ENCODE results near the gene PIK3AP1.
A peak's percentile ranks its signal among the peaks of the same experiment; 100 is the strongest.
"Not testable (repeated sequence)": the region's sequence is repeated elsewhere in the genome, so short reads cannot be mapped to it uniquely, and the experiment has no call there.

The PIK3AP1 gene

DNA sequence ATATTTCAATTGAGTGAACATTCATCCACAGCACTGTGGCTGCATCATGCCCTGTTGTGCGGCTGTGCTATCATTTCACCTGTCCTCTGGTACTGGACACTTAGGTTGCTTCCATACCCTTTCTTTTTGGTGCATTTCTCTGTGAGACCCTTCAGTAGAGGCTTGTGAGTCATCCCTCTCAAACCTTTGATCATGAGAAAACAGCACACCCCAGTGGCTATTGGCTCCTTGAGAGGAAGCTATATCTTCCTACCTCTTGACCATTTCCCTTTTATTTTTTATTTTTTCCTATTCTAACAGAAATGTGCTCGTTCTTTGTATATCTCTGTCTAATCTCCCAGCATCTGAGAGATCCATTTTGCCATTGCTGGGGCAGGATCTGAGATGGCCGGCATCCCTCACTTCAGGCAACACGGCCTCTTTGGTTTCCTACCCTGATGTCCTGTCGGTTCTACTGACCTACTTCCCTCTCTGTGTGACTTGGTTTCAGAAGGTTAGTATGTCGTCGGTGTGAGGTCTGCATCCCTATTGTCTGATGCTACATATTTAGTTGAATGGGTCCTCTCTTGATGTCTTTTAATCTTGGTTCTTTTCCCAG lies 23.8 kb upstream of the PIK3AP1 start:
- Histone ChIP-seq H4K20me1 (ENCODE audit: insufficient read depth, low read length) (no peaks in the 10 kb centered on the region), H2AFZ (ENCODE audit: low read length) (no peak overlapping the region), H3F3A (ENCODE audit: insufficient read depth, low read length) (no peaks in the 10 kb centered on the region), H3K27me3 (ENCODE audit: insufficient read depth, low read length) (no peaks in the 10 kb centered on the region), H3K9ac (ENCODE audit: low read length) (no peak overlapping the region), H3K9me3 (ENCODE audit: low read length) (no peaks in the 10 kb centered on the region), H3K79me2 (ENCODE audit: insufficient read depth, low read length) (no peaks in the 10 kb centered on the region), H3K4me1 (ENCODE audit: insufficient read depth, low read length, severe bottlenecking) (peaks cover 18% of the 10 kb centered on the region), H3K9me2 (ENCODE audit: low read depth, low read length) (no peaks in the 10 kb centered on the region), H3K27ac (ENCODE audit: low read depth, low read length, poor library complexity, severe bottlenecking) (no peak overlapping the region), H3K4me3 (ENCODE audit: low read depth, low read length, poor library complexity, severe bottlenecking) (no peak overlapping the region), H3K4me2 (ENCODE audit: low read length) (no peak overlapping the region), H3K36me3 (ENCODE audit: insufficient read depth, low read length) (no peaks in the 10 kb centered on the region)
- TF ChIP-seq, protein P1, sequence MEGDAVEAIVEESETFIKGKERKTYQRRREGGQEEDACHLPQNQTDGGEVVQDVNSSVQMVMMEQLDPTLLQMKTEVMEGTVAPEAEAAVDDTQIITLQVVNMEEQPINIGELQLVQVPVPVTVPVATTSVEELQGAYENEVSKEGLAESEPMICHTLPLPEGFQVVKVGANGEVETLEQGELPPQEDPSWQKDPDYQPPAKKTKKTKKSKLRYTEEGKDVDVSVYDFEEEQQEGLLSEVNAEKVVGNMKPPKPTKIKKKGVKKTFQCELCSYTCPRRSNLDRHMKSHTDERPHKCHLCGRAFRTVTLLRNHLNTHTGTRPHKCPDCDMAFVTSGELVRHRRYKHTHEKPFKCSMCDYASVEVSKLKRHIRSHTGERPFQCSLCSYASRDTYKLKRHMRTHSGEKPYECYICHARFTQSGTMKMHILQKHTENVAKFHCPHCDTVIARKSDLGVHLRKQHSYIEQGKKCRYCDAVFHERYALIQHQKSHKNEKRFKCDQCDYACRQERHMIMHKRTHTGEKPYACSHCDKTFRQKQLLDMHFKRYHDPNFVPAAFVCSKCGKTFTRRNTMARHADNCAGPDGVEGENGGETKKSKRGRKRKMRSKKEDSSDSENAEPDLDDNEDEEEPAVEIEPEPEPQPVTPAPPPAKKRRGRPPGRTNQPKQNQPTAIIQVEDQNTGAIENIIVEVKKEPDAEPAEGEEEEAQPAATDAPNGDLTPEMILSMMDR (IDR thresholded peaks at IDR 0.05; ENCODE audit: low read length), result peak; percentile 42
- TF ChIP-seq EZH2 (IDR thresholded peaks at IDR 0.05; ENCODE audit: borderline replicate concordance, low read length), result no peak

DNA sequence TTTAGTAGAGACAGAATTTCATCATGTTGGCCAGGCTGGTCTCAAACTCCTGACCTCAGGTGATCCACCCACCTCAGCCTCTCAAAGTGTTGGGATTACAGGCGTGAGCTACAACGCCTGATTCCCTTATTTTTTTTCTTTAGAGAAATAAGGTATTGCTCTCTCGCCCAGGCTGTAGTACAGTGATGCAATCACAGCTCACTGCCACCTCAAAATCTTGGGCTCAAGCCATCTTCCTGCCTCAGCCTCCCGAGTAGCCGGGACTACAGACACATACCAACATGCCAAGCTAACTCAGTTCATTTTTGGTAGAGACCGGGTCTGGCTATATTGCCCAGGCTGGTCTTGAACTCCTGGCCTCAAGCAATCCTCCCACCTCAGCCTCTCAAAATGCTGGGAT lies 21.2 kb upstream of the PIK3AP1 start:
- H2AFZ ChIP-seq (ENCODE audit: low read length); H4K20me1 ChIP-seq (ENCODE audit: insufficient read depth, low read length); H3K4me1 ChIP-seq (ENCODE audit: insufficient read depth, low read length, severe bottlenecking); H3K9ac ChIP-seq (ENCODE audit: low read length); H3K9me3 ChIP-seq (ENCODE audit: low read length); H3K27ac ChIP-seq (ENCODE audit: low read depth, low read length, poor library complexity, severe bottlenecking); H3F3A ChIP-seq (ENCODE audit: insufficient read depth, low read length); H3K4me3 ChIP-seq (ENCODE audit: low read depth, low read length, poor library complexity, severe bottlenecking); H3K36me3 ChIP-seq (ENCODE audit: insufficient read depth, low read length); H3K9me2 ChIP-seq (ENCODE audit: low read depth, low read length); H3K27me3 ChIP-seq (ENCODE audit: insufficient read depth, low read length); H3K79me2 ChIP-seq (ENCODE audit: insufficient read depth, low read length); H3K4me2 ChIP-seq (ENCODE audit: low read length): not testable (repeated sequence)

DNA sequence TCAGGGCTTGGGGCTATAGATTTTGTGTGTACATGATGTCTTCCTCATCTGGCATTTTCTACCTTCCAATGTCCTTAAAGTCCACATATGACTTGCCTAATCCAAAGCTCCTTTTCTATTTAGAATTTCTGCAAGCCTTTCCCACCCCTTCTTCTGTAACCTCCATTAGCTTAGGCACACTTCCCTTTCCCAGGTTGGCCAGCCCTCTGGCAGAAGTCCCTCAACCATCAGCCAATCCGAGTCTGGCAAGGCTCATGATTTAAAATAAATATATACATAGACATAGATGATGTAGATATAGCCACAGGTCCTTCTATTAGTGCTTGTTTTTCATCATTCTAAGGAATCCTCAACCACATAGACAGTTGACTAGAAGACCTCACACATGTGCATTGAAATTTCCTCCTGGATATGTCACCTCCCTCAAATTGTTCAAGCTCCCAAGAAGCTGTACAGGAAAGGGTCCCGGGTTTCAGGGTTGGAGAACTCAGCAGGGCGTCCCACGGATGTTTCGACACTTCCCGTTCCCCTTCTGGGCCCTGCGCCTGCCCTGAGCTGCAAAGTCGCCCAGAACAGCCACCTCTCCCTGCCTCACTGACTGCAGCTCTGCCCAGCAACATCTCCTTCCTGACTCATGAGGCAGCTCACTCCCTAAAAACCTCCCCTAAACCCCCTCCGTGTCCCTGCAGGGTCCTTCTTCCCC lies 20.4 kb upstream of the PIK3AP1 start:
- H3K9me3 ChIP-seq (ENCODE audit: low read length), result no peaks in the 10 kb centered on the region
- no peaks in the 10 kb centered on the region for H4K20me1 ChIP-seq (ENCODE audit: insufficient read depth, low read length)
- peaks cover 6% of the 10 kb centered on the region for H3K4me1 ChIP-seq (ENCODE audit: insufficient read depth, low read length, severe bottlenecking)
- H3F3A ChIP-seq (ENCODE audit: insufficient read depth, low read length), result no peaks in the 10 kb centered on the region
- H3K36me3 ChIP-seq (ENCODE audit: insufficient read depth, low read length), result no peaks in the 10 kb centered on the region
- H3K27me3 ChIP-seq (ENCODE audit: insufficient read depth, low read length), result no peaks in the 10 kb centered on the region
- no peak overlapping the region for H3K4me3 ChIP-seq (ENCODE audit: low read depth, low read length, poor library complexity, severe bottlenecking)
- H3K9ac ChIP-seq (ENCODE audit: low read length), result no peak overlapping the region
- H3K79me2 ChIP-seq (ENCODE audit: insufficient read depth, low read length), result no peaks in the 10 kb centered on the region
- no peak overlapping the region for H3K27ac ChIP-seq (ENCODE audit: low read depth, low read length, poor library complexity, severe bottlenecking)
- H3K9me2 ChIP-seq (ENCODE audit: low read depth, low read length), result no peaks in the 10 kb centered on the region
- H2AFZ ChIP-seq (ENCODE audit: low read length), result no peak overlapping the region
- TF ChIP-seq, protein P1 (IDR thresholded peaks at IDR 0.05; ENCODE audit: low read length), result no peak
- TF ChIP-seq EZH2 (IDR thresholded peaks at IDR 0.05; ENCODE audit: borderline replicate concordance, low read length), result no peak
- H3K4me2 ChIP-seq (ENCODE audit: low read length), result no peak overlapping the region; the same call in 1 of the 2 replicates

DNA sequence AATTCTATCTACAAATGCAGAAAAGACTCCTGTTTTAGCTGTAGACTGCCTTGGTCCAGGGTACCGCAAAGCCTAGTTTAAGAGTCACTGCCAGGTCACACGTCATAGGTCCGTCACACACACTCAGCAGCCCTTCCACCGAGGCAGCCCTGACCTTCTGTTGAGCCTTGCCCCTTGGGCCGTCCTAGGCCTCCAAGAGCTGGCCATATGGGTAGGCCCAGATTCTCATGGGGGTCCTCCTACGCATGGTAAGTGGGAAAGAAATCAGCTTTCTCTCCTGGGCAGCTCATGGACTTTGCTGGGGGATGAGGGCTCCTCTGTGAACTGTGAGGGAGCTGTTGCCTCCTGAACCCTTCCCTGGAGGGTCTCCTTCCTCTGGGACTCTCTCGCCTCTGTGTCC lies 19.8 kb upstream of the PIK3AP1 start:
- Histone ChIP-seq H3K4me1 (ENCODE audit: insufficient read depth, low read length, severe bottlenecking) (peaks cover 6% of the 10 kb centered on the region), H3K9me2 (ENCODE audit: low read depth, low read length) (no peaks in the 10 kb centered on the region), H3K27me3 (ENCODE audit: insufficient read depth, low read length) (no peaks in the 10 kb centered on the region), H3K27ac (ENCODE audit: low read depth, low read length, poor library complexity, severe bottlenecking) (no peak overlapping the region), H3K9ac (ENCODE audit: low read length) (no peak overlapping the region), H3K4me2 (ENCODE audit: low read length) (no peak overlapping the region), H3K36me3 (ENCODE audit: insufficient read depth, low read length) (no peaks in the 10 kb centered on the region), H3F3A (ENCODE audit: insufficient read depth, low read length) (no peaks in the 10 kb centered on the region), H3K9me3 (ENCODE audit: low read length) (no peaks in the 10 kb centered on the region), H2AFZ (ENCODE audit: low read length) (no peak overlapping the region), H4K20me1 (ENCODE audit: insufficient read depth, low read length) (no peaks in the 10 kb centered on the region), H3K4me3 (ENCODE audit: low read depth, low read length, poor library complexity, severe bottlenecking) (no peak overlapping the region), H3K79me2 (ENCODE audit: insufficient read depth, low read length) (no peaks in the 10 kb centered on the region)
- TF ChIP-seq, protein P1 (IDR thresholded peaks at IDR 0.05; ENCODE audit: low read length), result no peak
- TF ChIP-seq EZH2 (IDR thresholded peaks at IDR 0.05; ENCODE audit: borderline replicate concordance, low read length), result no peak

DNA sequence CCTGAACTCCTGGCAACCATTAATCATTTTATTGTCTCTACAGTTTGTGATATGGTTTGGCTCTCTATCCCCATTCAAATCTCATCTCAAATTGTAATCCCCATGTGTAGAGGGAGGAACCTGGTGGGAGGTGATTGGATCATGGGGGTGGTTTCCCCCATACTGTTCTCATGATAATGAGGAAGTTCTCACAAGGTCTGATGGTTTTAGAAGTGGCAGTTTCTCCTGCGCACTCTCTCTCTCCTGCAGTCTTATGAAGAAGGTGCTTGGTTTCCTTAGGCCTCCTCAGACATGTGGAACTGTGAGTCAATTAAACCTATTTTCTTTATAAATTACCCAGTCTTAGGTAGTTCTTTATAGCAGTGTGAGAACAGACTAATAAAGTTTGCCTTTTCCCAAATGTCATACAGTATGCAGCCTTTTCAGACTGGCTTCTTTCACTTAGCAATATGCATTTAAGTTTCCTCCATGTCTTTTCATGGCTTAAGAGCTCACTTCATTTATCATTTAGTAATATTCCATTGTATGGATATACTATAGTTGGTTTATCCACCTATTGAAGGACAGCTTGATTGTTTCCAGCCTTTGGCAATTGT lies 17.1 kb upstream of the PIK3AP1 start:
- H3K9me2 ChIP-seq (ENCODE audit: low read depth, low read length); H2AFZ ChIP-seq (ENCODE audit: low read length); H3K9ac ChIP-seq (ENCODE audit: low read length); H3K27me3 ChIP-seq (ENCODE audit: insufficient read depth, low read length); H3K4me1 ChIP-seq (ENCODE audit: insufficient read depth, low read length, severe bottlenecking); H4K20me1 ChIP-seq (ENCODE audit: insufficient read depth, low read length); H3K27ac ChIP-seq (ENCODE audit: low read depth, low read length, poor library complexity, severe bottlenecking); H3K36me3 ChIP-seq (ENCODE audit: insufficient read depth, low read length); H3K4me3 ChIP-seq (ENCODE audit: low read depth, low read length, poor library complexity, severe bottlenecking); H3F3A ChIP-seq (ENCODE audit: insufficient read depth, low read length); H3K79me2 ChIP-seq (ENCODE audit: insufficient read depth, low read length); H3K4me2 ChIP-seq (ENCODE audit: low read length); H3K9me3 ChIP-seq (ENCODE audit: low read length): not testable (repeated sequence)
